SU-DHL-6 (cell line): ENCODE measurements around the gene ALDH1L2.

ENCODE experiments used
- CTCF ChIP-seq: fragments of 200-600 bp; sonication (generic); IDR thresholded peaks from one replicate; pipeline ENCODE4 v1.5.1; 2017; ENCODE audit warnings: antibody characterized with exemption, mild to moderate bottlenecking, low read length, moderate library complexity; ENCODE audit not compliant: insufficient read depth, poor library complexity, severe bottlenecking
- EZH2phosphoT487 ChIP-seq: fragments of 200-600 bp; sonication (generic), shearing (Covaris generic); conservative IDR thresholded peaks from 2 replicates; pipeline ENCODE4 v1.6.1; 2018; ENCODE audit warnings: mild to moderate bottlenecking, antibody characterized with exemption, low read length, moderate library complexity, mixed read lengths

DNA sequence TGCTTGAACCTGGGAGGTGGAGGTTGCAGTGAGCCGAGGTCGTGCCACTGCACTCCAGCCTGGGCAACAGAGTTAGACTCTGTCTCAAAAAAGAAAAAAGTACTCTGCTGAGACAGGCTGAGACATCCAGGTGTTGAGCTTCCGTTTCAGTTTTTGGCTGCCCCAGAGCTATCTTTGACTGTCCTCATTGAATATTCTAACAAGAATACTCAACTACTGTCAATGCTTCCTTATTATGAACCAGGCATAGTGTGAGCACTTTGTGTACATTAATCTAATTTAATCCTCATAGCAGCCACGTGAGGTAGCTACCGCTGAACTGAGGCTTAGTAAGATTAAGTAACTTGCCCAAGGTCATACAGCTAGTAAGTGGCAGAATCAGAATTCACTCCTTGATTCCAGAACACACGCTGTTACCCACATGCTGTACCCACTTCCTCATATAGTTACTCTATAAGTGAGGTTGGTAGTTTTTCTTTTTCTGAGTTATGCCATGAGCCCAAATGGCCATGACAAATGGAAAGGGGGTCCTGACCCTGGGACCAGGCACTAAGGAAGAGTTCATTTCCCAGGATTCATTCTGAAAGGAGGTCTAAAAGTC, 11.3 kb downstream of the ALDH1L2 start:
- no peak for TF ChIP-seq CTCF
- no peak for TF ChIP-seq EZH2phosphoT487
